Kidney capillary endothelial cell (primary cell): ENCODE measurements around the gene LRBA.

Experiments used
- DNase-seq: peaks from one replicate; pipeline ENCODE4 v3.0.0-alpha.2; 2018; ENCODE audit warnings: low spot score

Gene LRBA

DNA sequence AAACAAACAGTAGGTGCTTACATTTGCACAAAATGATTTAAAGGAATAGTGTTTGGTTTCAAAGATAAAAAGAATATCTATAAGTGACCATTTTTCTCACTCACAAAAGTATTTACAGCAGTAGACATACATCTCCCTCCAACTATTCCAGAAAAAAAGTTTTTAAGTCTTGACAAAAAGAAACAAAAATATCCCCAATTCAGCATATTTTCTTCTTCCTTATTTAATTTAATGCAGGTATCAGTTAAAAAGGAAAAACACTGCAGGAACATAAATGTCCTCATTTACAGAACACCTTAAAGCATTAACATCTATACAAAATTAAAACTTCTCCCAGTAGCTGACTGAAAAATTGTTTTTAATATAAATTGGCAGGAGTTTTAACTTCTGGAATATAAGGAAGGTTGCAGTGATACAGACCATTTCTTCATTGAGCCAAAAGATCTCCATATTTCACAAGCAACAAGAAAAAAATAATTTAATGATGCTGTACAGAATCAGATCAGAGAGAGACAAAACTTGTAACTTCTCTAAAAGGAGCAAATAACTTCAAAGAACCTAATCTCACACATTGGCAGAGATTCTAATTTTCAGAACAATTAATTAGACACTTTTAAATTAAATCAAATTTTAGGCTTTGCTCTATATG is 428.8 kb downstream of the LRBA start:
- DNase-seq: no peak

DNA sequence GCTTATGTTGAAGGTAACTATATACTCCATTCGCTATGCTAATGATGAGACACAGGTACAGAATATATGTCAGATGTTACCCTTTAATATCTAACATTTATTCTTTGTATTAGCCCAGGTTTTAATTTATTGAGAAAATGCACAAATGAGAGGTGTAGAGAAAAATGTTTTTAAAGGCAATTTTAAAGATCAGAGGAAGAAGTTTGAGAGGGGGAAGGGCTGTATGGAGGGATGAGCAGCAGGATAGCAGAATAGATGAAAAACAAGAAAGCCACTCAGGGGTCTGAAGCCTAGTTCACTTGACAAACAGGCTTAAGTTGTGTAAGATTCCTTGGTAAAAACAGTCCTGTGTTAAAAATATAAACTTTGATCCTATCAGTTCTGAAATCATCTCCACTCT is 429.5 kb downstream of the LRBA start:
- no peak for DNase-seq

DNA sequence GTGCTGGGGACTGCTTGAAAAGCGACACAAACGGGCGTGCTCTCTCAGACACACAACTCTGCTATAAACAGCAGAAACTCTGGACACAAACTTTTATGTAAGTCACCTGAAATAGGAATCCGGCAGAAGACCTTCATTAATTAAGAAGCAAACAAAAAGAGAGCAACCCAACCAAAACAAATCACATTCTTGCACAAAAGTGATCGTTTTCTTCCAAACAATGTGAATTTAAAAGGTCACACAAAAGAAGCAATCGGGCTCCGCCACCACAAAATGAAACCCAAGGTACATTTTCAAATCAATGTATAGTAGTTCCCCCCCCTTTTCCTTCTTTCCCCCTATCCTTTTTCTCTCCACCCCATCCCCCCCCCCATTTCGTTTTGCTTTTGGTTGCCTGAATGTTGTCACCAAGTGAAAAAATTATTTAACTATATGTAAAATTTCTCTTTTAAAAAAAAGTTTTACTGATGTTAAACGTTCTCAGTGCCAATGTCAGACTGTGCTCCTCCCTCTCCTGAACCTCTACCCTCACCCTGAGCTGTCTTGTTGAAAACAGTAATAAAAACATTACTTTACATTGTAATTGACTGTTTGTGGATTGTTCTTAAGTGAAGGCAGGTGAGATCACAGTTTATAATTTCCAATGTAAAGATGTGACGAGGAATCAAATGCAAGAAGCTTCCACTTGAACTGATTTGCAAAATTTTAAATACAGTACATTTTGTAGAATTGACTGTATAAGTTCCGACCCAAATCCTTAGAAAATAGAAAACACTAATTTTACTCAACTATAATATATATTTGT is 430.8 kb downstream of the LRBA start:
- no peak for DNase-seq

DNA sequence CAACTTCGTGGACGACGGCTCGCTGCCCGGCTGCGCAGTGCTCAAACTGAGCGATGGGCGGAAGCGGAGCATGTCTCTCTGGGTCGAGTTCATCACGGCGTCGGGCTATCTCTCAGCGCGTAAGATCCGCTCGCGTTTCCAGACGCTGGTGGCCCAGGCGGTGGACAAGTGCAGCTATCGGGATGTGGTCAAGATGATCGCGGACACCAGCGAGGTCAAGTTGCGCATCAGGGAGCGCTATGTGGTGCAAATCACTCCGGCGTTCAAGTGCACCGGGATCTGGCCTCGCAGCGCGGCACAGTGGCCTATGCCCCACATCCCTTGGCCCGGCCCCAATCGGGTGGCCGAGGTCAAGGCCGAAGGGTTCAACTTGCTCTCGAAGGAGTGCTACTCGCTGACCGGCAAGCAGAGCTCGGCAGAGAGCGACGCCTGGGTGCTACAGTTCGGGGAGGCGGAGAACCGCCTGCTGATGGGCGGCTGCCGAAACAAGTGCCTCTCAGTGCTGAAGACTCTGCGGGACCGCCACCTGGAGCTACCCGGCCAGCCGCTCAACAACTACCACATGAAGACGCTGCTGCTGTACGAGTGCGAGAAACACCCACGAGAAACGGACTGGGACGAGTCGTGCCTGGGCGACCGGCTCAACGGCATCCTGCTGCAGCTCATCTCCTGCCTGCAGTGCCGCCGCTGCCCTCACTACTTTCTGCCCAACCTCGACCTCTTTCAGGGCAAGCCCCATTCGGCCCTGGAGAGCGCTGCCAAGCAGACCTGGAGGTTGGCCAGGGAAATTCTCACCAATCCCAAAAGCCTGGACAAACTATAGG is 431.6 kb downstream of the LRBA start:
- no peak for DNase-seq

DNA sequence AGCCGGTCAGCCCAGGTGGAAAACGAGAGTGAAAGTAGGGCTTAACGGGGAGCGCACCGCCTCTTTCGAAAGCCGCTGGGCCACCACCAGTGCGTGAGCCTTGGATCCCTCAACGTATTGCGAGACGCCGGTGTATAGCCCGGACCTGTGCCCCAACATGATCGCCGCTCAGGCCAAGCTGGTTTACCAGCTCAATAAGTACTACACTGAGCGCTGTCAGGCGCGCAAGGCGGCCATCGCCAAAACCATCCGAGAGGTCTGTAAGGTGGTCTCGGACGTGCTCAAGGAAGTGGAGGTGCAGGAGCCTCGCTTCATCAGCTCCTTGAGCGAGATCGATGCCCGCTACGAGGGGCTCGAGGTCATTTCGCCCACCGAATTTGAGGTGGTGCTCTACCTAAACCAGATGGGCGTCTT is 432.2 kb downstream of the LRBA start:
- DNase-seq: no peak

DNA sequence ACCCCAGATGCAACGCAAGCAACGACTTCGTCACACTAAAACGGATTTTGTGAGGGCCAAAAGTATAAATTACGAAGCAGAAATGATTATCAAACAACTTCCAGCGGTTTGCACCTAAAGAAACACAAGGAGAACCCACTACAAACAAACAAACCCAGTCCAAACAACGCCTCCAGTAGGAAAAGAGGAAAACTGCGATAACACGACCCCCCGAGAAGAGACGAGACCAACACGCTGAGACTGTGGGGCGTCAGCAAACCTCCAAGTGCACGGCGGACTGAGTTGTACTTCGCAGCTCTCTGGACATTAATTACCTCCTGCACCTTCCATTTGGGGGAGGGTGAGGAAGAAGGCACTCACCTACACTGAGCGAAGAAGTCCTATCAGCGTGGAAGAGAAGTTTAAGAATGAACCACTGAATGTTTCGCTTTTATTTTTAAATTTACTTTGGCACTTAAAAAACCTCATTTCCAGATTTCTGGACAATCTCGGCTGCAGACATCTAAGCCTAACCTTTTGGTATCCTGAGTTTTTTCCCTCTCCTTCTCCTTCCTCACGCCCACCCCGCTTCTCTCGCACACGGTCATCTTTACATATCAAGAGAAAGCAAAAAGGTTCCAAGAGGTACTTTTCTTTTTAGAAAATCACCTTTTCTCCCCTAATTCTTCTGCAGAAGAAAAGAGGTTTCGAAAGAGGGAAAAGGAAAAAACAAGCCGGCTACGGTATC is 432.8 kb downstream of the LRBA start, which contains the start of gene MAB21L2:
Gene MAB21L2 (plus strand): TSS at position 6 of the 727 bp plus-strand sequence. CDS start 879 bp downstream, outside the sequence.
- no peak for DNase-seq

DNA sequence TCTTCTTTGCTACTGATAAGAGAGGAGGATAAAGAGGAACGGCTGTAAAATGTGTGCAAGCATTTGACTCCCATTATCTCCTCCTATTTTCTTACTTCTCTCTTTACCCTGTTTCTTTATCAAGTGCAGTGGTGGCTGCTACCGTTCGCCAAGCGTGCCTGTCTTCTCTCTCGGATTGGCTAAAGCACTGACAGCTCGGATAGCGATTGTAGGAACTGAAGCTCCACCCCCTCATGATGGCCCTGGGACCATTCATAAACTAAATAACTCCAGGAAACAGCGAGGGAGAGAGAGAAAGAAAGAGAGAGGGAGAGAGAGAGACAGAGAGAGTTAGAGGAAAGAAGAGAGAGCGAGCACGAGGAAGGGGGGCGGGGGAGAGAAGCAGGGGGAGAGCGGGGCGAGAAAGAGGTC is 433.4 kb downstream of the LRBA start:
- no peak for DNase-seq

DNA sequence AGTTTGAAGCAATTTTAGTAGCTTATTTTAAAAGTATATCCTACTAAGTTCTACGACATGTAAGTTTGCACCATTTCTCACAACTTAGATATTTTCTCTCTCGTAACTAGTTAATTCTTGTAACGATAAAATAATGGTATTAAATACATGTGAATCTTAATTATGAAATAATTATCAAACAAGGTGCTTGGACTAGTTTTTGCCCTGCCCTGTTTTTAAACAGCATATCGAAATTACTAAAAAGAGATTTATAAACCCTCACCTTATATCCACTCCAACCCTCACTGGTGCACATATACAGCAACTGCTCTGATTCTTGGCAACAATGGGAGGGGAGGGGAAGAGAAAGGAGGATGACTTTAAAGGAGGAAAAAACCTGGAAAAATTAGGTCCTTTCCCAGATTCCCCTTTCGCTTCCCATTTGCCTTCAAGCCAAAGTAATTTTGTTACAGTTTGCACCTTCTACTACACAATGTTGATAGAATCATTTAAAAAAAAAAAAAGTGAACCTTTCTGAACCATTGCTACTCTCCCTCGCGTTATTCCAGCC is 434.0 kb downstream of the LRBA start:
- DNase-seq: no peak

DNA sequence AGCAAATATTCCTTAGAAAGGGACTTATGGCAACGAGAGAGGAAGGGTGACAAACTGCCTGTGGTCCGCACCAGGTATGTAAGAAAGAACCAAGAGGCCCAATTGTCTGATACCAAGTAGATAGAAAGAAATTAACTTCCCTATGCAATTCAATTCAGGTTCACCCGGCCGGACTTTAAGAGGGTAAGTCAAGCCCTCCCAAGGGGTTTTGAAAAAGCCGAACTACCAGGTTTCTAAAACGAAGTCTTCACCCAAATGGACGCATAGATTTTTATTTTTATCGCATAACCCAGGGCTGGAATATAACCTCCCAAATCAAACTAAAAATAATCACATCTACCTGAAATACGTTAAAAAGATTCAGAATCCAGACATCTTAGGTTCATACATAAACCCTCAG is 434.8 kb downstream of the LRBA start:
- DNase-seq: no peak

DNA sequence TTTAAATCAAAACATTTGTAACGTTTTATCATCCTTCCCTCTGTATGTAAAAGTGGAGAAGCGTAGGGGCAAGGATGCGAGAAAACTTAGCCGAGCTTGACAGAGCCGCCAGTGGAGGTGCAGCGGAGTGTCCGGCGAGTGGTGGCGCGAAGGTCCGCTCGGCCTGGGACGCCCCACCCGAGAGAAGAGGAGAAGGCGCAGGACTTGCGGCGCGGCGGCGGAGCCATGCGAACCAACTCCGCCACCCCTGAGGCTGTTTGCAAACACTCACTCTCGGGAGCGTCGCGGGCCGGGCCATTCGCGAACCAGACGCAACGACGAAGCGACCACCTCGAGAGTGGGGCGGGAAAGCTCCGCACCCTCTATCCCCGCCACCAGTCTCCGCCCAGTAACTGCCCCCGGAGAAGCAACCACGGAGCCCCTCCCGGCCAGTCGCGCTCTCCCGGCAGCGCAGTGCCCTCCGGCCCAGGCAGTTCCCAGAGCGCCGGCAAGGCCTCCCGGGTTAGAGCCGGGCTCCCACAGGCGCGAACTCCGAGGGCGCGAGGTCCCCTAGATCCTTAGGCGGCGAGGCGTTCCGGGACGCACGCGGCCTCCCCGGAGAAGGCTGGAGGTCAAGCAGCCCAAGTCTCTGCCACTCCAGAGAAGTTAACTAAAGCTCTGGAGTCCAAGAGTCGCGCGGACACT is 435.4 kb downstream of the LRBA start:
- DNase-seq: no peak

DNA sequence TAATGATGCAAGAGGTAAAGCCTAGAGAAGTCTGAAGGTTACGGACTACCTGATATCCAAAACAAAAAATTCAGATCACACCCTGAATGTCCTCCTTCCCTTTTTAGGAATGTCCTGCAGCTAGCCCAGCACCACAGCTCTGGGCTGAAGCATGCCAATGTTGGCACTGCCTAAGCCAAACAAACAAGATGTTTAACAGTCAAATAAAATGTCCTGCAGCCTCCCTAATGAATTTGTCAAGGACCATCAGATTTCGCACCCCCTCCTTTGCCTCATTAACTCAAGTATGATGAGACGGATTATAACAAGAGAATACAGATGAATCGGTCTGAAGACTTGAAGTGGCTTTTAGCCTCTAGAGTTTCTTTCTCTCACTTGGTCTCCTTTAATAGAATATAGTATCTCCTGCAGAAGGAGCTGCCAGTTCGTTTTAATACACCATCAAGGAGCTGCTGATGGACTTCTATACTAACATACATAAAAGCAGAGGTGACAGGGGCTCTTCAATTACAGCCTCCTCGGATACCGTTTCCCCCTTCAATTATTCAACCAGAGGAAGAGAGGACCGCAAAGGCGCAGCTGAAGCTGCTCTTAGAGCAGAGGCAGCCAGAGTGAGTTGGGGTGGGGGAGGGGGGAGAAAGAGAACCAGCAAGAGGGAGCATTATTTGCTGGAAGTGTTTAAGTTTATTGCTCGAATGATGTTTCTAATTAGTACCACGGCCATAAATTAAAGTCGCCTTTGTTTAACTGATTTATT is 436.2 kb downstream of the LRBA start:
- DNase-seq: no peak

DNA sequence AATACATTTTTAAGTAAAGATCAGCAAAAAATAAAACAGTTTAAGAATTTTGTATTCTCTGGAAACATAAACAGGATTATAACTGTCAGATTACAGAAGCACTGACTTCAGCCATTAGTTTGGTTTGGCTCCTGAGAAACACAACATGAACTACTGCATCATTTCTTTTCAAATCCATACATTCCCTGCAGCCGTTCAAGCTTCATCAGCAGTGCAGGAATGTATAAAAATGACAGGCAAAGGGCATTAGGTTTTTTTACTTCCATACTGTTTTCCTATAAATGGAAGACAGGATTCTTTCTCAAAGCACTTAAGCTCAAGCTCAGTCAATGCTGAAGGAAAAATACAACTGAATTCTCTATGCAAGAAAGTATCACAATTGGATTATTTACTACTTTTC is 437.3 kb downstream of the LRBA start:
- DNase-seq: no peak

DNA sequence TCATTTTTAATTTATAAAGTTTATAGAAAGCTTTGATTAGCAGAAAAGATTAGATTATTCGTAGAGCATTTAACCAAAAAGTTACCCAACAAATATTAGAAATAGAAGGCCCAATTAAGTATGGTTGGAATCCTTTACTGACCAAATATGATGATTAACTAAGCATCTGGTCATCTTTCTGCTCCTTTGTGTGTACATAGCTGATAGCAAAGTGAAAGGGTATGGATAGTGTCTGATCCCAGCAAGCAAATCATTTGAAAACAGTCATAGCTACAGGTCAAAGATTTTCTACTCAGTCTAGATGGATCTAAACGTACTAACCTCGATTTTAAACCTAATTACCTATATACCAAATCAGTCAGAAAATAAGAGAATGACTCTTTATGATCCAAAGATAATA is 440.4 kb downstream of the LRBA start:
- DNase-seq: no peak

DNA sequence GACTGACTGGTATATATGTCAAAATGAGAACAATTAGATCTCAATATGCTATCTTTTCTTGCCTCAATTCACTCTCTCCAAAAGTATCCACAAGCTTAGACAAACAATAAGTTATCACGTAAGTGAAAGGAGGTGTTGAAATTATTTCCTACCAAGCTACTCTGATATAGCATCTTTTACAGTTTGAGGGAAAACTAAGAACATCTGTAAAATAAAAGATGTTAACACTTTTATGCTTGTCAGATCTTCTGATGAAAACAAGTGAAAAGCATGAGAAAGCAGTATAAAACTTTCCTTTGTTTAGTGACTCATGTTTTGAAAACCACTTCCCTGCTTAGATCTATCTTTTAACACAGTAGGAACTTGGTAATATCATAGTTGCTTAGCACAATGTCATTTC is 441.6 kb downstream of the LRBA start:
- no peak for DNase-seq

DNA sequence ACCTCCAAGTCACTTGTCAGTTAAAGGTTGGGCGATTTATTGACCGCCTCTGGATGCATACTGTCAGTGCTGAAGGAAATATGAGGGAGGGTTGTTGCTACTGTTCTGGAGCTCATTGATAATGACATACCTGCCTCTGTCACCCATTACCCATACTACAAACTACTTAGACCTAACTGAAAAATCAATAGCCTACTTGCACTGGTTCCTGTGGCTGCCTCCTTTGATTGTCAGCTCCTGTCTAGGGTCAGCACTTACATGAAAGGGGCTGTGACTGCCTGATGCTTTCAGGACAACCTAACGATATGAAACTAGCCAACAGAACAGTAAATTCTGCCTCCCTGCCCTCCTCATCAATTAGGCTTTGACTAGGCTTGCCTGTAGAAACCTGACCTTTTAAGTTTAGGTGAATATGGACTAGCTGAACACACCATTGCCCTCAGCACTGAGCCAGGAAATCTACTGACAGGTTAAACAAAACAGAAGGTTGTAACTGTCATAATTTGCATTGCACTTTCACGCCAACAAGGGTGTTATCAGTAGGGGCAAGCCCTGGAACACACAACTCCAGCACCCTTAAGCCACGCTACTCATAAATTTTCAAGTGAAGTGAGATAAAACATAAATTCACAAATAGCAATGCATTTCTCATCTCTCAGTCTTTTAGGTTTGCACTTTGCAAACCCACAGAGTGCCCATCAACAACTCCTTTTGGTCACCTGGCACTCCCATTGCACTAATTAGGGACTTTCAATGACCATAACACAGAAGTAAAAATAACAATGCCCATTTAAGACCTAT is 442.2 kb downstream of the LRBA start:
- no peak for DNase-seq

DNA sequence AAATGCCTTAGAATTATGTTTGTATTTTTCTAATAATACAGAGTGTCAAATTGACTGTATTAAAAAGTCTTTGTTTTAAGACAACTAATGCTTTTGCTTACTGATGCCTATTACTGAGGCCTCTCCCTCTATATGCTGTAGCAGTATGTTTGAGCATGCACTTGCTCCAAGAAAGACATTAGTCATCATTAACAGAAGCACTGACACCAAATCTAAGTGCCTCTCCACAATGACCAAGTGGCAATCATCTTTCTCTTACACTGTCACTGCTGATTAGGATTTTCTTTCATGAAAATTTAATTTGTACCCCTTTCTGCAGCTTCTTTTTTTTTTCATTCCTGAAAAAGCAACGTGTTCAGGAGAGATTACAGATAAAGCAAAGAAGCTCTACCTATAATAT is 444.2 kb downstream of the LRBA start:
- DNase-seq: no peak

DNA sequence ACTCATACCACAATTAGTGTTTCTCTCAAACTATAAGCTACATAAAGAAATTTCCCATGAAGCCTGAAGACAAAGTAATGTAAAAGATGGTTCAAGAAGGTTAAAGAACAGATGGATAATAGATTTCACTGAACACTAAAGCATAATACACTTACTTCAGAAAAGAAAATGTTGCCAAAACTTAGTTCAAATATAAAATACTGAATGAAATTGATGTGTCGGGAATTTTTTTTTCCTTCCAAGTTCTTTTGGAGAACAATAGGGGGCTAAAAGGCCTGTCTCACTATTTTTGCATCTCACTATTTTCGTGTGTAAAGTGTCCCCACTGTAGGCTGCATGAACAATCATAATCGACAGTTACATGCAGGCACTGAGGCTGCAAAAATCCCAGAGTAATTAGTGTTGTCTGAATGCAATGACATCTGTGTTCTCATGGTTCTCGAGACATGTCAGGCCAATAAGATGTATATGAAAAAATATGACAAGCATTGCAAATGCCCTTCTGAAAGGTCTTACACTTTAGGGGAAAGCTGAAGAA is 445.0 kb downstream of the LRBA start:
- DNase-seq: no peak

DNA sequence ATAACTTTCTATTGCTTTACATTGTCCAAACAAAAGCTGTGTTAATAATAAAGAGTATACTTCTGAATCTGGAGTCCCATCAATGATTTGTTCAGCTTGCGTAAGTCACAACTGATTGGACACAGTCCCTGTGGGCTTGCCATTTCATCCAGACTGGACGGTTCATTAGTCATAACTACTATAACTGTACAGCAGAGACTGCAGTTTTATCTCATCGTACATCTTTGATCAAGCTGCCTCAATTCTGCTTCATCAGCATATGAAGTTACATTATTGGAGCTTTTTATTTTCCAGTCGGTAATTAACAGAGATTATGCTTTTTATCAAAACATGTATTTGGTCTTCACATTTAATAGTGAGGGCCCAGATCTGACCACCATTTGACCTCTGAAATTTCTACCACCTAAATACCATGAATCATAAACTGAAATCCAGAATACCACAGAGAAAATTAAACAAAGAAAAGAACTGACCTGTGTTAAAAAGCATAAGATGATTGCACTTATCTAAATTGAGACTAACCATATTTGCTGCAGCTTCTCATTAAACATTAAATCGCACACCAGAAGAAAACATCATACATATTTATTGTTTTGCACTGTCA is 445.6 kb downstream of the LRBA start:
- no peak for DNase-seq

DNA sequence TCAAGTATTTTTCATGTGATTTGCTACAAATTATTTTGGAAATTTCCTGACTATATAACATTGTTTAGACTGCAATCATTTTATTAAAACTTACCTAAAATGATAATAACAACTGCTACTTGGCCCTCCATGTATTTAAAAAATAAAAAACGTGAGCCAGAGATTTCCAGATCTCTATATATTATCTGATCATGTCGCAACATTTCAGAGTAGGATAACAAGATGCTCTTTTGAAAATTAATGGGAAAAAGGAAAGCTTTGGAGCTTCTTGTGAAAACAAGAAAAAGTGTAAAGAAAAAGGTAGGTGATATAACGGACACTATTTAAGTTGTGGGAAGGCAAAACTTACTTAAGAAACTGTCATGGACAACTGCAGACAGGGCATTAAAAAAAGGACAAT is 448.0 kb downstream of the LRBA start:
- no peak for DNase-seq
